A673 (cell line): ENCODE measurements around the gene CABLES2. TPM values are rescaled to one million over a fixed set of nuclear protein-coding genes. Genes with fewer than 3 reads are reported as not detected.

ENCODE experiments used
- BruUV-seq: library from RNA; stranded (reverse); fragments of 400-500 nt; replicated peaks from 2 replicates; lab custom pipeline; 2021; lab: Mats Ljungman, UMichigan
- CTCF ChIA-PET: fragments of 300-600 bp; sonication (Branson Sonifier 250); formaldehyde crosslinking; loops from one replicate; lab custom pipeline; 2022; ENCODE audit warnings: antibody characterized with exemption; lab: Charles Lee
- POLR2A ChIA-PET: fragments of 300-600 bp; sonication (Branson Sonifier 250); formaldehyde crosslinking; loops from one replicate; lab custom pipeline; 2022; ENCODE audit warnings: antibody characterized with exemption; ENCODE audit not compliant: low non-redundant PET; lab: Charles Lee
- DNase-seq: peaks from one replicate; pipeline ENCODE4 v3.0.0-alpha.2; 2015; ENCODE audit warnings: low spot score
- H3K27ac ChIP-seq: fragments of 200-600 bp; sonication (generic); 2 replicates; pipeline ENCODE4 v1.5.1; 2016; ENCODE audit warnings: mixed run types, low read depth, mild to moderate bottlenecking, mixed read lengths, antibody characterized with exemption, low read length; ENCODE audit not compliant: poor library complexity, severe bottlenecking
- H3K27me3 ChIP-seq: fragments of 200-600 bp; sonication (generic); replicated peaks from 2 replicates; pipeline ENCODE4 v1.6.1; 2017; ENCODE audit warnings: mixed run types, low read depth, mild to moderate bottlenecking, mixed read lengths, antibody characterized with exemption, low read length; ENCODE audit not compliant: insufficient read depth, poor library complexity
- H3K36me3 ChIP-seq: fragments of 200-600 bp; sonication (generic); 2 replicates; pipeline ENCODE4 v1.6.1; 2016; ENCODE audit warnings: mixed run types, mild to moderate bottlenecking, mixed read lengths, antibody characterized with exemption, low read length; ENCODE audit not compliant: insufficient read depth, poor library complexity, severe bottlenecking
- H3K4me1 ChIP-seq: fragments of 200-600 bp; sonication (generic); 2 replicates; pipeline ENCODE4 v1.6.1; 2017; ENCODE audit warnings: mixed run types, mild to moderate bottlenecking, mixed read lengths, antibody characterized with exemption, low read length; ENCODE audit not compliant: insufficient read depth, poor library complexity, severe bottlenecking
- H3K4me3 ChIP-seq: fragments of 200-600 bp; sonication (generic); 2 replicates; pipeline ENCODE4 v1.5.1; 2016; ENCODE audit warnings: low read depth, mixed run types, mild to moderate bottlenecking, mixed read lengths, low read length; ENCODE audit not compliant: poor library complexity, severe bottlenecking
- H3K9me3 ChIP-seq: fragments of 200-600 bp; sonication (generic); 2 replicates; pipeline ENCODE4 v1.6.1; 2016; ENCODE audit warnings: mixed run types, low read depth, mild to moderate bottlenecking, mixed read lengths, antibody characterized with exemption, low read length; ENCODE audit not compliant: poor library complexity, severe bottlenecking
- CTCF ChIP-seq: fragments of 300-800, 200-600 bp; sonication (generic); conservative IDR thresholded peaks from 2 replicates; pipeline ENCODE4 v1.5.1; 2017; ENCODE audit warnings: low read depth, mild to moderate bottlenecking, antibody characterized with exemption, low read length, moderate library complexity, mixed read lengths
- EZH2 ChIP-seq: fragments of 200-600 bp; sonication (generic); IDR thresholded peaks from 2 replicates; pipeline ENCODE4 v1.6.1; 2017; ENCODE audit warnings: borderline replicate concordance, low read depth, mild to moderate bottlenecking, mixed read lengths, antibody characterized with exemption, low read length; ENCODE audit not compliant: poor library complexity, severe bottlenecking
- intact Hi-C: fragments of 100-400 bp; cut with micrococcal nuclease; formaldehyde crosslinking; loops from one replicate; pipeline ENCODE4 v1.10.0; 2022; ENCODE audit not compliant: unreplicated experiment
- total RNA-seq: library from RNA; stranded (reverse); gene quantifications from 2 replicates; pipeline ENCODE4 v1.2.3, GENCODE V29; 2021

Gene CABLES2
- total RNA-seq, 1 experiment from 2014 or later: 11.8 TPM

- H3K4me3 ChIP-seq: no peak overlapping the region
- H3K27me3 ChIP-seq: no peaks in the 10 kb centered on the region
- CTCF ChIA-PET: no interaction called here
- POLR2A ChIA-PET: no interaction called here
- H3K9me3 ChIP-seq: no peaks in the 10 kb centered on the region
- H3K27ac ChIP-seq: no peak overlapping the region
- TF ChIP-seq EZH2: no peak
- TF ChIP-seq CTCF: no peak
- no peaks in the 10 kb centered on the region for H3K36me3 ChIP-seq
- BruUV-seq: no TSS peak
- intact Hi-C loops: loop anchor here (5.0 kb wide), 1 partner anchor 379 kb away; no protein-coding TSS in a partner anchor
- no peak for DNase-seq
- peaks cover 4% of the 10 kb centered on the region for H3K4me1 ChIP-seq
Observed at GRCh38 chr20:62413025-62413570, 6.0 kb upstream of the CABLES2 start.

- Histone ChIP-seq H3K27me3 (no peaks in the 10 kb centered on the region), H3K27ac (no peak overlapping the region), H3K4me1 (peaks cover 4% of the 10 kb centered on the region), H3K9me3 (no peaks in the 10 kb centered on the region), H3K36me3 (no peaks in the 10 kb centered on the region), H3K4me3 (no peak overlapping the region)
- ChIA-PET CTCF (interaction anchor here (0.5 kb wide), 1 partner anchor 379 kb away, joined by 4 read pairs; no protein-coding TSS in a partner anchor), POLR2A (no interaction called here)
- TF ChIP-seq CTCF (no peak), EZH2 (no peak)
- no TSS peak for BruUV-seq
- intact Hi-C loops: loop anchor here (5.0 kb wide), 1 partner anchor 380 kb away; no protein-coding TSS in a partner anchor
- DNase-seq: no peak
Observed at GRCh38 chr20:62412194-62413024, 5.3 kb upstream of the CABLES2 start.

- no TSS peak for BruUV-seq
Observed at GRCh38 chr20:62411479-62412193, 4.6 kb upstream of the CABLES2 start.

More at GRCh38 chr20:62411479-62412193, 4.6 kb upstream of the CABLES2 start:
- no peak for DNase-seq
- no peaks in the 10 kb centered on the region for H3K27me3 ChIP-seq
- CTCF ChIA-PET: interaction anchor here (0.5 to 0.6 kb wide), 3 partner anchors 80 to 380 kb away, joined by 3 to 4 read pairs (median 3); no protein-coding TSS in a partner anchor
- POLR2A ChIA-PET: no interaction called here
- no peak for TF ChIP-seq CTCF
- no peak for TF ChIP-seq EZH2
- no peak overlapping the region for H3K4me3 ChIP-seq
- peaks cover 4% of the 10 kb centered on the region for H3K4me1 ChIP-seq
- no peaks in the 10 kb centered on the region for H3K36me3 ChIP-seq
- H3K27ac ChIP-seq: no peak overlapping the region
- H3K9me3 ChIP-seq: no peaks in the 10 kb centered on the region
- intact Hi-C loops: loop anchor here (2.0 to 5.0 kb wide), 2 partner anchors 205 to 381 kb away; no protein-coding TSS in a partner anchor
